ENCODE data around the gene DRGX.

Gene DRGX

DNA sequence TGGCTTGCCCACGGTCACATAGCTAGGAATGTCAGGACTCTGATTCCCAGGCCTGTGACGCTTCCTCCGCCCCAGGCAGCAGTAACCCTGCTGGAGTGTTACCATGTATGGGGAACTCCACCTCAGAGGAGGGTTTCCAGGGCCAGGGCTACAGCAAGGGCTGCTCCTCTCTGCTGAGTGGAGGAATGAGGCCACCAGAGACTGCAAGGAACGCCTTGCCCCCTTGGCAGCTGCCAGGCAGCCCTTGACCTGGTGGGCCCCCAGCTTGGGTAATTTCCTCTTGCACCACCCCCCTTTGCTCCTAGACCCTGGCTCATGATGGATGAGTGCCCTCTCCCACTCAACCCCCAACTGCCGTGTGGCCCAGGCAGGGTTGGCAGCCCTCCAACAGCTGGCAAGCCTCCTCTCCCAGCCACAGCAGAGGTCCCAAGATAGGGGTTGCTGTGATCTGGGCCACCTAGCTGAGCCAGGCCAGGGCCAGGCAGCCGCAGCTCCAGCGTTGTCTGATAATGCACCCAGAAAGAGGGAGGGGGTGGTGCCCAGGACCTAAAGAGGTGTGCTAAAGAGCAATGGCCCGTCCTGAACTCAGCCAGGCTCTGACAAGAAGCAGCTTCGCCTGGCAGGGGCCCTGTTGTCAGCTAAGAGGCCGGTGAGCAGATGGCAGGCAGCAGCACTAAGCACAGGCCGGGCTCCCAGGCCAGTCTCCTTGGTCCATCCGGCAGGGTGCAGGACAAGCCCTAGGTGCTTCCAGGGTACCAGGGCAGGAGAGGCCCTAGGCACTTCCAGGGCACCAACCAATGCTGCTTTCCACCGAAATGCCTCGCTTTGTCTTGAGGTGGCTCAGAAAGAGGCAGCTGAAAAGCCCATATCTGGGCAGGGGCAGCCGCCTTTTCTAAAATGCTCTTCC lies 35.4 kb downstream of the DRGX start:
- no peak for DNase-seq

DNA sequence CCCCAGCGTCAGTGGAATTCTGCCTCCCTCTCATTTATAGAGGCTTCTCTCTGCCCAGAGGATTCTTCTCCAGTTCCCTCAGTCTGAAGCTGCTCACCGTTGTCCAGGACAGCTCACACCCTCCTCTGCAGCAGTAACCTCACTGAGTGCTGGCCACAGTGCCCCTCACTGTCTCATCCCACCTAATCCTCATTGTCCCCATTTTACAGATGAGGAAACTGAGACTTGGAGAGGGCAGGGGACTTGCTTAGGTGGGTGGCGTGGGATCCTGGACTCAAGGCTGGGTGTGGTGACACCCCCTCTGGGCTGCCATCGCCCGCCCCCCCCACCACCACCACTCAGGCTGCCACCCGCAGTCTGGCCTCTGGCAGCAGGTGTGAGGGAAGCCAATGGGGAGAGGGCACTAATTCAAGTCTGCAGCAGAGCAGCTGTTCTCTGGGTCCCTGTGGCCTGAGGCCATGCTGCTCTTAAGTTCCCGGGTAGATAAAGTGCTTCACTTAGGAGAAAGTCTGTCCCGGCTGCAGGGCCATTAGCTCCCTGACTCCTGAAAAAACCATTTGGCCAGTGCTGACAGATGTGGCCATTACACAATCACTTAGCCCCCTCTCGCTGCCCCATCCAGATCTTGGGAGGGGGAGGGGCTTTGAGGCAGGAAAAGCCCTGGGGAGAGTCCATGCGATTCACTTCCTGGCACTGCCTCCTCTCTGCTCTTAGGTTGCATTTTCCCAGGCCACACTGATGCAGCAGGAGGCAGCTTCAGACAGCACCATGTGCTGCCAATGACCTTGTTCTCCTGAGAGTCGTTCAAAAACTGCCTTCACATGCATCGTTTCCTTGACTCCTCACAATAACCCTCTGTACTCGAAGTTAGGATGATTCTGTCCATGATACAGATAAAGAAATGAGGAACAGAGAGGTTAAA lies 36.3 kb downstream of the DRGX start:
- no peak for DNase-seq

DNA sequence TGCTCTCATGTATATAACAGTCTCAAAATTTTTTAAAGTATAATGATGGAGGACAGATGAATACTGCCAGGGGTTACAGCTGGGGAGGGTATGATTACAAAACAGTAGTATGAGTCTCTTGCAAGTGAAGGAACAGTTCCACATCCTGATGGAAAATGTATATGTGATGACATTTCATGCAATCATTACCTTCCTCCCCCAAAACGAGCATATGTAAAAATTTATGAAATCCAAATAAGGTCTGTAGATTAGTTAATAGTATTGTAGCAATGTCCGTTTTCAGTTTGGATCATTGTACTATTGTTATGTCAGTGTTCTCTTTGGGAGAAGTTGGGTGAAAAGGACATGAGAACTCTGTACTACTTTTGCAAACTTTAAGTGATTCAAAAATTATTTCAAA lies 38.0 kb downstream of the DRGX start:
- no peak for DNase-seq

DNA sequence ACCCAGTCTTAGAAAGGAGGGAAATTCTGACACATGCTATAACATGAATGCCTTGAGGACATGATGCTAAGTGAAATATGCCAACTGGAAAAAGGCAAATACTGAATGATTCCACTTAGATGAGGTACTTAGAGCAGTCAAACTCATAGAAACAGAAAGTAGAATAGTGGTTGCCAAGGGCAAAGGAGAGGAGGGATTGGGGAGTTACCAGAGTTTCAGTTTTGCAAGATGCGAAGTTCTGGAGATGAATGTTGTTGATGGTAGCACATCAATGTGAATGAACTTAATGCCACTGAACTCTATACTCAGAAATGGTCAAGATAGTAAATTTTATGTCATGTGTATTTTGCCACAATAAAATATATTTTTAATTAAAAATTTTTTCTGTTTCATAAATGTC lies 38.9 kb downstream of the DRGX start:
- DNase-seq = no peak

DNA sequence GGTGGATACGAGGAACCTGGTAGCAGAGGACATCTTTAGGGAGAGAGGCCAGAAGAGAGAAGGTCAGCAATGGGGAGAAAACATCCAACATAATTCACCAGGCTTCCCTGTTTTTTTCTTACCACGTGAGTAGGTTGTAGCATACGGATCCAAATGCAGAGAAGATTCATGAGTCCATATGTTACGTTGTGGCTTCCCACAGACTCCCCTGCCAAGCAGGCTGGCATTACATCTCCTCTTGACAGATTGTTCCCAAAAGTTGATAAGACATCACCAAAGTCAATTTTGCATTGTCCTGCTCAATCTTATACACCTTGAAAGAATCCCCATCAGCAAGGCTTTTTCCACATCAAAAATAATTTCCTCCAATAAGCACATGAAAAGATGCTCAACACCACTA lies 39.7 kb downstream of the DRGX start:
- no peak for DNase-seq

DNA sequence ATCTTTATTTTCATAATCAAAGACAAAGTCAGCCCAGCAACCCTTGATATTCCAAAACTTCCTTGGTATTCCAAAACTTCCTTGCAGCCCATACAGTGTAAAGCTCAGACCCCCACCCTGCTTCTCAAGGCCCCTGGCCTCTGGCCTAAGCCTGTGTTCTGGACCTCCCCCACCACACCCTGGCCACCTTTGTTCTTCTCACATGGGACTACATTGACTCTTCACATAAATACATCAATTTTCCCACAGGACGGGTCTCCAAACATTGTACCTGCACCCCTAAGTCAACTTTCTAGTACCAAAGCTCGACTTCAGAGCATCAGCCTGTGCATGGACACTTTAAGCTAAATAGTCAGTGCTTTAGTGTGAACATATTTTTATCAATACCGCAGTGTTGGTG lies 40.7 kb downstream of the DRGX start:
- no peak for DNase-seq

DNA sequence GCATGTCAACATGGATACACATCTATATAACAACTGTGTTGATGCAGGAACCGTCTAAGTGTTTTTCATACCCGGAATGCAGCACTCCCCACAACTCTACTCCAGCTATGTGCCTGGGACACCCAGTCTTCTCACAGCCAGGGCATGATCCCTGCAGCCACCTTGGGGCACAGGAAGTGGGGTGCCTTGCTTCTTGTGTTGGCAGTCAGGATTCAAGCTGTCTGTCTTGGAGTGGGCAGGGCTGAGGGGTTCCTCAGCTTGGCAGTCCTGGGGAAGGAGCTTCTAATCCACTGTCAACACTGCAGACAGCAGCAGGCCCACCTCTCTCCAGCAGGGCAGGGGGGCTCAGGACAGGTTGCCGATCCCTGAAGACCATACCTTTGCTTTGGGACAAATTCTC lies 41.3 kb downstream of the DRGX start:
- no peak for DNase-seq

DNA sequence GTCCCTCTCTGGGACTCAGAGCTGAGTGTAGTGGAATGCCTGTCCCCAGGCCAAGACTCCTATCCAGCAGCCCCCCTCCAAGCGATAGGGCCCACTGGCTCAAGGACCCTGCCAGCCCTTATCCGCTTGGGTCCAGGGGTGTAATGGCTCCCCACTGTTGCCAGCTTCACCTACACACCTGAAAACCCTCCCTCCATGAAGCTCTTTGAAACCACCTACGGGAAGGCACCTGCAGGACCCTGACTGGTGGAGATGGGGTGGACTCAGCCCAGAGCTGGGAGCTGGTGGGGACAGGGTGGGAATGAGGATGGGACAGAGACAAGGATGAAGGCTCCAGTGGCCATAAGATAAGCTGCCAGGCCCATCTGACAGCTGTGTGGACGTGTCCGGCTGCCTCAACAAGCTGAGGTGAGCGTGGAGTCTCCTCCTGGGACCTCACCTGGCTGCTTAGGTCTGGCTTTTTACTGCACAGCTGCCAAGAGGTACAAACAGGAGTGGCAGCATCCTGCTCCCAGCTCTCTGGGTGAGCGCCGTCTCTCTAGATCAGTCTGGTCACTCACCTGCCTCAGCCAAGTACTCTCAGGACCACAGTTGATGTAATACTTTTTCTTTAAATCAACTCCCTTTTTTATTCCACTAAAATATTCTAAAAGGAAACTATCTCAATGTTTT lies 41.9 kb downstream of the DRGX start:
- no peak for DNase-seq

DNA sequence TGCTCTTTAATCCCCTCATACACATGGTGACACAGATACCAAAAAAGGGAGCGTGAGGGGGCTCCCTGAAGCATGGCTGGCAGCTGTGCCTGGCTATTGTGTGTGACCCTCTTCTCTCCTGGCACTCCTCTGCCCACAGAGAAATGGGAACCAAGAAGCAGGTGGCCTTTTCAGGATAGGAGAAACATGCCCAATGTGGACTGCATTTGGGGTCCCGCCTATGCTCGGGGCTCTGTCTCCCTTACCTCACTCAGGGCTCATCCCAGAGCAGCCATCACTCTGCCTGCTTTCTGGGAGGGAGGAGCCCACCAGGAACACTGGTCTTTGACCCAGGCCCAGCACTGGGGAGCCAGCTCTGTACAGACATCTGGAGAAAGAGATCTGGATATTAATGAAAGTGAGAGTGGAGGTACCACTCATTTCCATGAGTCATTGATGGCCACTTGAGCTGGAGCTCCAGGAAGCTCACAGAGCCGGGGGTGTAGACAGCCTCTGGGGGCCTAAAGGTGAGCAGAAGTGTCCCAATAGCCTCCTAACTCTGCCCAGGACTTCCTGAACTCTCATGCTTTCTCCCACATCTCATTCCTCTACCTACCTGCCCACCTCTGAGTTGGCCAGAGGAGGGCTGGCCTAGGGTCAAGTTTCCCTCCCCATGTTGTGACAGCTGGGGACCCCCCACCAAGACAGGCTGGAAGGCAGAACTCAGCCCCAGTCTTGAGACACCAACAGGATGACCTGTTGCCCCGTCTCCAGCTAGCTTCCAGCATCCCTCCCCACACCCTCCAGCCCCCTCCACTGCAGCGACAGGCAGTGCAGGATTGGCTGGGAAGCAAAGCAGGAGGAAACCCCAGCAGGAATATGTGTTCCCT lies 42.6 kb downstream of the DRGX start:
- DNase-seq = no peak

DNA sequence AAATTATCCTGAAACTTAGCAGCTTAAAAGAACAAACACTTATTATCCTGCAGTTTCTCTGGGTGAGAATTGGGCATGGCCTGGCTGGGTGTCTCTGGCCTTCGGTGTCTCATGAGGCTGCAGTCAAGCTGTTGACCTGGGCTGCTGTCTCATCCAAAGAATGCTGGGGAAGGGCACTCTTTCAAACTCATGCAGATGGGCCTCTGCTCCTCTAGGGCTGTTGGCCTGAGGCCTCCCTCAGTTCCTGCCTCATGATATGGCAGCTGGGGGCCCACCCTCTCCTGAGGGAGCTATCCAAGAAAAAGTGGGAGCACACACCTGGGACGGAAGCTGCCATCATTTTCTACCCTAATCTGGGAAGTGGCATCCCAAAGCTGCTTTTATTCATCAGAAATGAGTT lies 43.6 kb downstream of the DRGX start:
- DNase-seq = no peak

DNA sequence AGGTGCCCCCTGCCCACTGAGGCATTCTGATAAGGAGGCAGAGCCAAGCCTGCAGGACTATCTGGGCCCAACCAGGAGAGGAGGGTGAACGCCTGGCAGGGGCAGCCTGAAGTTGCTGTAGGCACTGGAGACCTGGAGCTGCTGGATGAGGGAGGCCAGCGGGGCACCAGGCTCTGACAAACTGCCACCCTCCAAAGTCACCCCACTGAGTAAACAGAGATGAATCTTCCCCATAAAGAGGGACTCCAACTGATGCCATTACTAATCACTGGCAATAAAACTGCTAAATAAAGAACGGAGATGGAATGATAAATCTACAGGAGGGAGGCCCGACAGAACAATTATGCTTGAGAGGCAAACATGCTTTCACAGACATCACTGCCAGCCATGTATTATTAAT lies 44.2 kb downstream of the DRGX start:
- DNase-seq = no peak

DNA sequence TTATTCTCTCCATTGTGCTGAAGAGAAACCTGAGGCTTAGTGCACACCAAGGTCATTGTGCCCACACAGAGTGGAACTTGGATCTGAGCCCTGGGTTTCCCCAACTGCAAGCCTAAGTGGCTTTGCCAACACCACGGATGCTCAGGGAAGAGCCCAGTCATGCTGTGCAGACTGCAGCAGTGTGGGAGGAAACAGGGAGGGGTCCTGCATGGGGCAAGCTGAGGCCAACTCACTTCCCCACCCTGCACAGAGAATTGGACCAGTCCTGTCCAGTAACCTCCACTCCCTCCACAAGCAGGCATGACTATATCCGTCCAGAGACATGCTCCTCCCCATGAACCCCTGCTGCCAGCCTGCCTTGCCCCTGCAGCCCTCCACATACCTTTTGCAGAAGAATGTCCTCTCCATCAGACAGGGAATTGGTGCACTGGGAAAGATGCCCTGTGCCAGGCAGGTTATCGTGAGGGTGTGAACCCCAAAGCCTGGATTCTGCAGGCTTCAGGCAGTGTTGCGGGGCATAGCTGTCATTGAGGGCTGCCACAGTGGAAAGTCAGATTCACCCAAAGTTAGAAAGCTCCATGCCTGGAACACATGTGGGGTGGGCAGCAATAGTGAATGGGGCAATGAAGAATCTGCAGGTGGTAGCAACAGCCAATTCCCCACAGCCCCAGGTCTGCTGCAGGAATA lies 44.9 kb downstream of the DRGX start:
- no peak for DNase-seq

DNA sequence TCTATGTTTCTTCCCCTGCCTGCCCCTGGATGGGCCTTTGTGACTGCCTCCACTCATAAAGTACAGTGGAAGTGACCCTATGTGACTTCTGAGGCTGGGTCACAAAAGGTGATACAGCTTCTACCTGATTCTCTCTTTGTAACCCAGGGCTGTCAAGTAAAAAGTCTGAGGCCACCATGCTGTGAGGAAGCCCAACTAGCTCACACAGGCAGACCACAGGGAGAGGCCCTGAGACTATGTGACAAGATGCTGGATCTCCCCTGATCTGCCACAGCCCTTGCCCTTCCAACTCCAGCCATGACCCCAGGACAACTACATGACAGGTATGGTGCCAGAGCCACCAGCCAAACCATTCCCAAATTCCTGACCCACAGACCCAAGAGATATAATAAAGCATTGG lies 45.8 kb downstream of the DRGX start:
- no peak for DNase-seq

DNA sequence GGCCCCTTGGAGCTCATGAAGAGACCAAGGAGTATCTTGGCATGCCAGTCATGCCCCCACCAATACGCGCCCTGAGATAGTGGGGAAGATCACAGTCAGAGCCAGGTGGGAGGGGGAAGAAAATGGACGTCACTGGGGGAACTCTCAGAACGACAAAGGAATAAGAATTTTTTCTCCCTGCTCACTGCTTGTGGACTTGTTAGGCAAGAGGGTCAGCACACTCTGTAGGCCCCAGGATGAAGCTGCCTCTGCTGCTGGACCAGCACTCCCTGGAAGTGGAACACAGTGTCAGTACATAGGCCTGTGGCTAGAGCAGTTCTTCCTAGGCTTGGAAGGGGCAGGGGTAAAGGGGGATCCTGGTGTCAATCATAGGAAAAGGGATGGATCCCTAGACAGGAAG lies 46.5 kb downstream of the DRGX start:
- DNase-seq = no peak

DNA sequence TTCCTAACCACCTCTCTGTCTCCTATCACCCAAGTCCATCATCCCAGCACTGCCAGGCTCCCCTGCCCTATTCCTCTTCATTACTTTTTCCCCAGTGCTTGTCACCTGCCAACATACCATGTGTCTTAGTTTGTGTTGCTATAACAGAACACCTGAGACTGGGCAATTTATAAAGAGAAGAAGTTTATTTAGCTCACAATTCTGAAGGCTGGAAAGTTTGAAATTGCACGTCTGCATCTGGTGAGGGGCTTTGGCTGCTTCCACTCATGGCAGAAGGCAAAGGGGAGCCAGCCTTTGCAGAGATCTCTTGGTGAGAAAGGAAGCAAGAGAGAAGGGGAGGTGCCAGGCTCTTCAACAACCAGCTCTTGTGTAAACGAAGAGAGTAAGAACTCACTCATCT lies 47.3 kb downstream of the DRGX start:
- DNase-seq = no peak

DNA sequence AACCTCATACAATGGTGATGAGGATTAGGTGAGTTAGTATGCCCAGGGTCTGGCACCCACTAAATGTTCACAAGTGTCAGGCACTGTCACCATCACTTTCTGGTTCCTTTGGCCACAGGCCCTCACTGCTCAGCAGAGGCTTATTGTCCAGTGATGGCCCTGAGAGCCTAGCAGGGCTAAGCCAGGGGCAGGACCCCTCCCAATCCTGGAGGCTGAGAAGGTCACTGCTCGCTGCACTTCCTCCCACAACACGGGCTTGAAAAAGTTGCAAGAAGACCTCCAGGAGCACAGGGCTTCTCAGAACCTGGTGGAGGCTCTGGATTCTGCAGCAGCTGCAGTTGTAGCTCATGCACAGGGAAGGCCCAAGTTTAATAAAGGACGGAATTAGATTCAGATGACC lies 48.1 kb downstream of the DRGX start:
- DNase-seq = no peak

DNA sequence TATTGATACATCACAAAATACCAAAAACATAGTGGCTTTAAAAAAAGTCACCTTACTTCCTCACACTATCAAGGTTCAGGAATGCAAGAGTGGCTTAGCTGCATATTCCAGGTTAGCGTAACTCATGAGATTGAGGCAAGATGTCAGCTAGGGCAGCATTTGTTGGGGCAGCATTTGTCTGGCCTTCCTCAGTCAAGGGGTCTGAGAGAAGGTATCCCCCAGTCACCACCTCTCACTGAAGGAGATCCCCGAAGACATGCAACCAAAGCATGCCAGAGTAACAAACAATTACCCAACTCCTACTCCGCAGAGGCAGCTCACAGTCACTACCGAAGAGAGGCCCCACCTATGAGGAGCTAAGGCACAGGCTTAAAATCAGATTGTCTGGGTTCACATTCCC lies 48.5 kb downstream of the DRGX start:
- no peak for DNase-seq

DNA sequence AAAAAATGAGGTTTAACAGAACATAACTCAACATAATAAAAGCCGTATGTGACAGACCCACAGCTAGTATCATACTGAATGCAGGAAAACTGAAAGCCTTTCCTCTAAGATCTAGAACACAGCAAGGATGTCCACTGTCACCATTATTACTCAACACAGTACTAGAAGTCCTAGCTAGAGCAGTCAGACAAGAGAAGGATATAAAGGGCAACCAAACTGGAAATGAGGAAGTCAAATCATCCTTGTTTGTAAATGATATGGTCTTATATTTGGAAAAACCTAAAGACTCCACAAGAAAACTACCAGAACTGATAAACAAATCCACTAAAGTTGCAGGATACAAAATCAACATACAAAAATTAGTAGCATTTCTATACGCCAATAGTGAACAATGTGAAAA lies 51.0 kb downstream of the DRGX start:
- DNase-seq = no peak

DNA sequence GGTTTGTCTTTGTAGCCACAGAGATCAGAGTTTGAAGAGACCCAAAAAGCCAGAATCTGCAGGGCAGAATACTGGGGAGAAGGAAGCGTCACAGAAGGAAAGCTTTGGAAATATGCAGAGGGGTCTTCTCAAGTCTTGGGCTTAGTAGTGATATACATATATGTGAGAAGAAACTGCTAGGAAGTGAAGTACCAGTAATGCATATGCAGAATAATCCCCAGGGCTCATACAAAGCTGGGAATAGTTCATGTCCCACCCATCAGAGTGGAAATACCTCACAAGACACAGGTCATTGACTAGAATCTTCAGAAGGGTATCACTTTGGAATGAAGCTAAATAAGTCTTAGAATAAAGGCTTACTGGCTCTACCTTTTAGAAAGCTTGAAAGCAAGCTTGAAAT lies 57.3 kb downstream of the DRGX start:
- DNase-seq = no peak

DNA sequence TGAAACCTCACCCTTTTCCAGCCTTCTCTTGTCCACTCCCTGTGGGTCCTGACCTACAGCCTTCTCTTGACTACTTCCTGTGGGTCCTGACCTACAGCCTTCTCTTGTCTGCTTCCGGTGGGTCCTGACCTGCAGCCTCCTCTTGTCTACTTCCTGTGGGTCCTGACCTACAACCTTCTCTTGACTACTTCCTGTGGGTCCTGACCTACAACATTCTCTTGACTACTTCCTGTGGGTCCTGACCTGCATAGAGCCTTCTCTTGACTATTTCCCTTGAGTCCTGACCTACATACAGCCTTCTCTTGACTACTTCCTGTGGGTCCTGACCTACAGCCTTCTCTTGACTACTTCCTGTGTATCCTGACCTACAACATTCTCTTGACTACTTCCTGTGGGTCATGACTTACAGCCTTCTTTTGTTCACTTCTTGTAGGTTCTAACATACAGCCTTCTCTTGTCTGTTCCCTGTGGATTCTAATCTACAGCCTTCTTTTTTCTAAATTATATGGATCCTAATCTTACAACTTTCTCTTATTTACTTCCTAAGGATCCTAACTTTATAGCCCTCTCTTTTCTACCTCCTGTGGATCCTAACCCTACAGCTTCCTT lies 60.4 kb downstream of the DRGX start:
- no peak for DNase-seq

DNA sequence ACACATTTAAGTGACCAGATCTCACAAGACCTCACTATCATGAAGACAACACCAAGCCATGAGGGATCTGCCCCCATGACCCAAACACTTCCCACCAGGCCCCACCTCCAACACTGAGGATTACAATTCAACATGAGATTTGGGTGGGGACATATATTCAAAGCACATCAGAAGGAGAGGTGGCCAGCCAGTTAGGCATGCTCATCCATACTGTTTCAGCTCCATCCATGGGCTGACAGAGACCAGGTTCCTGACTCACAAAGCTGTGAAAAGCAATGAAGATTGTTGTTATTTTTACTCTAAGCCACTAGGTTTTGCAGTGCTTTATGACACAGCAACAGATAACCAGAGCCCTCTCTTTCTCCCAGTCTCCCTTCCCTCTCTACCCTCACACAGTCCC lies 60.9 kb downstream of the DRGX start:
- no peak for DNase-seq

DNA sequence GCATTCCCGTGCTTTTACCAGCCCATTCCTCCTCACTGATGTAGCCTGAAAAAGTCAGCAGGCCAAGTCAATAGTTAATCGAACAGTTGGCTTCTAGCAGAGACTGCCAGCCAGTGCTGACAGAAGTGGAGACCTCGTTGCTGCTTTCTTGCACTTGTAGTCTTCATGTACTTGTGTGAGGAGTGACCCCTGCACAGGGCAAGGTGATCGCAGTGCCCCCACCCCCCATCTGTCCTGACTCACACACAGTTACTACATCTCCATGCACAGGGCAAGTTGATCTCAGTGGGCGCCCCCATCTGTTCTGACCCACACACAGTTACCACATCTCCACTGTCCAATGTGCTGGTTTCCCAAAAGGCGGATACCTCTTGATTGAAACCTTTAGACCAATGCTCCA lies 62.7 kb downstream of the DRGX start:
- no peak for DNase-seq

Data from GF-D8 (cell line).